ENCODE results near the gene TDRD3.

DNA sequence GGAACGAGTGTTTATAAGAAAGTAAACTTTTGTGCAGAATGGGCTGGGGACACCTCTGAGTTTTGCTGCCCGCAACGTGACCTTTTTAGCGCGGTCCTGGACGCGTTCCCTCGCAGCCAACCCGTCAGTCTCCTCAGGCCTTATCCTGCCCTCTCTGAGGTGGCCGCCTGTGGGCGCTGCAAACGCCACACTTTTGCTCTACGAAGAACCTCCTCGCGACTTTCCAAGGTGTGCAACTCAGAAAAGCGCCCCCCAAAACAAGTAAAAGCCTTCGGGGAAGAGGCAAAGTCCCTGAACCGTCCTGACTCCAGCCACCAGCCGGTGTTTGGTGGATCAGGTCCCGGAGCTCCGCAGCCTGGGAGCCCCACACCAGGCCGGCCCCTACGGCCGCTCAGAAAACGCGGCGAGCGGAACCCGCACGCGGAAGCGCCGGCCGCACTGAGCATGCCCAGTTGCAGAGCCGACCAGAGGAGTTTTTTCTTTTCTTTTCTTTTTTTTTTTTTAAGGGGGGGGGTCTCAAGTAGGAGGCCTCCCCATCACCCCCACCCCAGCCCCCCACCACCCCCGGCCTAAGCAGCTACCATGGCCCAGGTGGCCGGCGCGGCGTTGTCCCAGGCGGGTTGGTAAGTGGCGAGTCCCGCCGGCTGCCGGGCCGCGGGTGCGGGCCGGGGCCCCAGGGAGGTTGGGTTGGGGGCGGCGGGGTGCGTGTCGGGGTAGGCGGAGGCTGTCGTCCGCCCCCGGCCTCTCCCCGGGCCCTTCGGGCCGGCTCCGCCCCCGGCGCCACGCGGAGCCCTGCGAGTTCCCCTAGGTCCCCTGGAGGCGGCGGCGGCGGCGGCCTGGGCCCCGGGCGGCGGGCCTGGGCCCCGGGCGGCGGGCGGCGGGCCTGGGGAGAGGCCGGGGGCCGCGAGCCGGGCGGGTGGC lies at the start of gene TDRD3:
- TF ChIP-seq, protein P1, sequence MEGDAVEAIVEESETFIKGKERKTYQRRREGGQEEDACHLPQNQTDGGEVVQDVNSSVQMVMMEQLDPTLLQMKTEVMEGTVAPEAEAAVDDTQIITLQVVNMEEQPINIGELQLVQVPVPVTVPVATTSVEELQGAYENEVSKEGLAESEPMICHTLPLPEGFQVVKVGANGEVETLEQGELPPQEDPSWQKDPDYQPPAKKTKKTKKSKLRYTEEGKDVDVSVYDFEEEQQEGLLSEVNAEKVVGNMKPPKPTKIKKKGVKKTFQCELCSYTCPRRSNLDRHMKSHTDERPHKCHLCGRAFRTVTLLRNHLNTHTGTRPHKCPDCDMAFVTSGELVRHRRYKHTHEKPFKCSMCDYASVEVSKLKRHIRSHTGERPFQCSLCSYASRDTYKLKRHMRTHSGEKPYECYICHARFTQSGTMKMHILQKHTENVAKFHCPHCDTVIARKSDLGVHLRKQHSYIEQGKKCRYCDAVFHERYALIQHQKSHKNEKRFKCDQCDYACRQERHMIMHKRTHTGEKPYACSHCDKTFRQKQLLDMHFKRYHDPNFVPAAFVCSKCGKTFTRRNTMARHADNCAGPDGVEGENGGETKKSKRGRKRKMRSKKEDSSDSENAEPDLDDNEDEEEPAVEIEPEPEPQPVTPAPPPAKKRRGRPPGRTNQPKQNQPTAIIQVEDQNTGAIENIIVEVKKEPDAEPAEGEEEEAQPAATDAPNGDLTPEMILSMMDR (IDR thresholded peaks at IDR 0.05; ENCODE audit: insufficient read depth, low read depth, low read length) = peak; percentile 73
- no peak for TF ChIP-seq EZH2 (IDR thresholded peaks at IDR 0.05; ENCODE audit: insufficient read depth, low read length)
